ENCODE measurements around the gene PDE8A. TPM values are rescaled to one million over a fixed set of nuclear protein-coding genes. Genes with fewer than 3 reads are reported as not detected.

The PDE8A gene
- total RNA-seq, 5 donors from 2014 or later (not counting 1 experiment from before 2014, with no cell fraction given), result 21.5 to 33.7 (median 25.1) TPM

DNA sequence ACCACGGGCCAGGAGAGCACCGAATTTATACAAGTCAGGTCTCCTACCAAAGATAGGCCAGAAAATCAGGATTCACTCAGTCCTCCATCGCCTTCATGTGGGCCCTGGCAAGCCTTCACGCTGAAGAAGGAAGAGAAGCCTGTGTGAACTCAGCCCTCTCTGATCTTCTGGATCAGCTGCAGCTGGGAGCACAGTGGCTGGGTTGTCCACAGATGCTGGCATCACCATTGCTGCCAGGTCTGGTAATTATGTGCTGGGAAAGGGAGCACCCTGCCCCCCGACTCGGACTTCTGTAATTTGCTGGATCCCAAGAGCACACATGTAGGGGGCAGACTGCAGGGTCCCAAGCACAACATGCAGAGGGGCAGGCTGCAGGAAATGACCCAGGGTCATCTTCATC, 12.4 kb upstream of the PDE8A start:
- Histone ChIP-seq H3K27ac (ENCODE audit: low read length) (no peak overlapping the region), H3K4me1 (ENCODE audit: control insufficient read depth in 1 of 2, extremely low read depth in 1 of 2, insufficient read depth in 2 of 2, low read length in 2 of 2) (no peaks in the 10 kb centered on the region), H3K36me3 (ENCODE audit: control insufficient read depth in 2 of 2, extremely low read depth in 1 of 2, insufficient read depth in 1 of 2, low read length in 1 of 2) (no peaks in the 10 kb centered on the region), H3K27me3 (replicated peaks in 1 of 2; ENCODE audit: control insufficient read depth in 2 of 2, extremely low read depth in 1 of 2, insufficient read depth in 2 of 2, low read length in 1 of 2) (peaks cover 0 to 5% of the 10 kb centered on the region in 2 experiments), H3K9me3 (no peaks in the 10 kb centered on the region), H3K4me3 (ENCODE audit: control insufficient read depth in 1 of 2, extremely low read depth in 1 of 2, low read length in 1 of 2) (no peak overlapping the region)
- no peak overlapping the region for H3K27ac Mint-ChIP-seq
- ChIA-PET CTCF (no interaction called here), POLR2A (no interaction called here)
- peaks cover 7 to 9% of the 10 kb centered on the region in 2 donors for H3K27me3 Mint-ChIP-seq
- WGBS (ENCODE audit: insufficient coverage), result 71% methylated on average over 5 of the region's 6 CpGs
- no peak for DNase-seq
- ATAC-seq (replicated peaks in 1 of 4), result no peak
- H3K4me3 Mint-ChIP-seq, result no peak overlapping the region
- no peaks in the 10 kb centered on the region for H3K9me3 Mint-ChIP-seq
- H3K4me1 Mint-ChIP-seq, result no peaks in the 10 kb centered on the region
- H3K36me3 Mint-ChIP-seq, result no peaks in the 10 kb centered on the region

- H3K4me1 ChIP-seq (ENCODE audit: control insufficient read depth in 1 of 2, extremely low read depth in 1 of 2, insufficient read depth in 2 of 2, low read length in 2 of 2), result no peaks in the 10 kb centered on the region
- no peak for DNase-seq
- 67% methylated on average over 3 of the region's 3 CpGs for WGBS (ENCODE audit: insufficient coverage)
- H3K36me3 ChIP-seq (ENCODE audit: control insufficient read depth in 2 of 2, extremely low read depth in 1 of 2, insufficient read depth in 1 of 2, low read length in 1 of 2), result no peaks in the 10 kb centered on the region
- ChIA-PET POLR2A (no interaction called here), CTCF (no interaction called here)
- Mint-ChIP-seq H3K27me3 (peaks cover 7 to 8% of the 10 kb centered on the region in 2 donors), H3K4me1 (no peaks in the 10 kb centered on the region), H3K36me3 (no peaks in the 10 kb centered on the region), H3K9me3 (no peaks in the 10 kb centered on the region), H3K4me3 (no peak overlapping the region), H3K27ac (no peak overlapping the region)
- no peak for ATAC-seq (replicated peaks in 1 of 4)
- H3K27ac ChIP-seq (ENCODE audit: low read length), result no peak overlapping the region
- peaks cover 0 to 8% of the 10 kb centered on the region in 2 experiments for H3K27me3 ChIP-seq (replicated peaks in 1 of 2; ENCODE audit: control insufficient read depth in 2 of 2, extremely low read depth in 1 of 2, insufficient read depth in 2 of 2, low read length in 1 of 2)
- H3K4me3 ChIP-seq (ENCODE audit: control insufficient read depth in 1 of 2, extremely low read depth in 1 of 2, low read length in 1 of 2), result no peak overlapping the region
- no peaks in the 10 kb centered on the region for H3K9me3 ChIP-seq
Measured at GRCh38 chr15:84970843-84971242, 10.8 kb upstream of the PDE8A start.

GRCh38 chr15:84973492-84974460, 7.9 kb upstream of the PDE8A start:
- H3K27me3 Mint-ChIP-seq, result peaks cover 5% of the 10 kb centered on the region in 2 donors
- H3K27ac Mint-ChIP-seq, result no peak overlapping the region
- no peak overlapping the region for H3K4me3 ChIP-seq (ENCODE audit: control insufficient read depth in 1 of 2, extremely low read depth in 1 of 2, low read length in 1 of 2)
- no peaks in the 10 kb centered on the region for H3K36me3 Mint-ChIP-seq
- DNase-seq (no peak), ATAC-seq (replicated peaks in 1 of 4) (no peak)
- ChIA-PET POLR2A (no interaction called here), CTCF (interaction anchor here in 1 of 2 donors (0.6 kb wide), 1 partner anchor 17 kb away, joined by 4 read pairs; no protein-coding TSS in a partner anchor)
- no peaks in the 10 kb centered on the region for H3K9me3 ChIP-seq
- peaks cover 0 to 11% of the 10 kb centered on the region in 2 experiments for H3K27me3 ChIP-seq (replicated peaks in 1 of 2; ENCODE audit: control insufficient read depth in 2 of 2, extremely low read depth in 1 of 2, insufficient read depth in 2 of 2, low read length in 1 of 2)
- no peaks in the 10 kb centered on the region for H3K36me3 ChIP-seq (ENCODE audit: control insufficient read depth in 2 of 2, extremely low read depth in 1 of 2, insufficient read depth in 1 of 2, low read length in 1 of 2)
- H3K4me3 Mint-ChIP-seq, result no peak overlapping the region
- no peaks in the 10 kb centered on the region for H3K4me1 ChIP-seq (ENCODE audit: control insufficient read depth in 1 of 2, extremely low read depth in 1 of 2, insufficient read depth in 2 of 2, low read length in 2 of 2)
- H3K9me3 Mint-ChIP-seq, result no peaks in the 10 kb centered on the region
- no peak overlapping the region for H3K27ac ChIP-seq (ENCODE audit: low read length)
- 92% methylated on average over 12 of the region's 16 CpGs for WGBS (ENCODE audit: insufficient coverage)
- H3K4me1 Mint-ChIP-seq, result no peaks in the 10 kb centered on the region

- no peak overlapping the region for H3K4me3 Mint-ChIP-seq
- H3K36me3 Mint-ChIP-seq, result no peaks in the 10 kb centered on the region
- peaks cover 0 to 4% of the 10 kb centered on the region in 2 donors for H3K27me3 Mint-ChIP-seq
- Histone ChIP-seq H3K4me3 (ENCODE audit: control insufficient read depth in 1 of 2, extremely low read depth in 1 of 2, low read length in 1 of 2) (no peak overlapping the region), H3K9me3 (no peaks in the 10 kb centered on the region), H3K36me3 (ENCODE audit: control insufficient read depth in 2 of 2, extremely low read depth in 1 of 2, insufficient read depth in 1 of 2, low read length in 1 of 2) (no peaks in the 10 kb centered on the region), H3K27me3 (replicated peaks in 1 of 2; ENCODE audit: control insufficient read depth in 2 of 2, extremely low read depth in 1 of 2, insufficient read depth in 2 of 2, low read length in 1 of 2) (peaks cover 0 to 7% of the 10 kb centered on the region in 2 experiments), H3K4me1 (ENCODE audit: control insufficient read depth in 1 of 2, extremely low read depth in 1 of 2, insufficient read depth in 2 of 2, low read length in 2 of 2) (peaks cover 0 to 15% of the 10 kb centered on the region in 2 experiments), H3K27ac (ENCODE audit: low read length) (no peak overlapping the region)
- POLR2A ChIA-PET, result no interaction called here
- WGBS (ENCODE audit: insufficient coverage), result 86% methylated on average over 1 of the region's 5 CpGs
- H3K4me1 Mint-ChIP-seq, result peaks cover 6 to 12% (median 8%) of the 10 kb centered on the region in 3 donors
- DNase-seq (no peak), ATAC-seq (replicated peaks in 1 of 4) (no peak)
- H3K9me3 Mint-ChIP-seq, result no peaks in the 10 kb centered on the region
- no peak overlapping the region for H3K27ac Mint-ChIP-seq
- CTCF ChIA-PET, result no interaction called here
Measured at GRCh38 chr15:84975871-84976351, 5.7 kb upstream of the PDE8A start.

DNA sequence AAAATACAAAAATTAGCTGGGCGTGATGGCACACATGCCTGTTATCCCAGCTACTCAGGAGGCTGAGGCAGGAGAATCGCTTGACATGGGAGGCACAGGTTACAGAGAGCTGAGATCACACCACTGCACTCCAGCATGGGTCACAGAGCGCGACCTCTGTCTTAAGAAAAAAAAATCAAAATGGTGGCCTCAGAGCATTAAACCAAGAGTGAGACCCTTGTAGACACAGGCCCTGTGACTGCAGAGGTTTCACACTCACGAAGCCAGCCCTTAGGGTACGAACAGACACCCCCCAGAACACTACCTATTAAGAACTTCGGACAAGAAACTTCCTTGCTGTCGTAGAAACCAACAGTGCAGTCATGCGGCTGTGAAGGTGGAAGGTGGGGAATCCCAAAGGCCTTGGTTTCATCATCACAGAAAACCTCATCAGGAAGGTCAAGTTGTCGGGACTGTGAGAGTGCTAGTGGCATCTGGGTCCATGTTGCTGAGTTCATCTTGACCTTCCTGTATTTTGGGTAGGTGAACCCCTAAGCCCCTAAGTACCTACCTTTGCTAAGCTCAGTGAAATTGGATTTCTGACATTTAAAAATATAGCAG, 4.8 kb upstream of the PDE8A start:
- H3K4me1 ChIP-seq (ENCODE audit: control insufficient read depth in 1 of 2, extremely low read depth in 1 of 2, insufficient read depth in 2 of 2, low read length in 2 of 2), result peaks cover 0 to 18% of the 10 kb centered on the region in 2 experiments
- H3K36me3 ChIP-seq (ENCODE audit: control insufficient read depth in 2 of 2, extremely low read depth in 1 of 2, insufficient read depth in 1 of 2, low read length in 1 of 2), result no peaks in the 10 kb centered on the region
- no peaks in the 10 kb centered on the region for H3K9me3 ChIP-seq
- Mint-ChIP-seq H3K4me3 (no peak overlapping the region), H3K9me3 (no peaks in the 10 kb centered on the region), H3K4me1 (peaks cover 6 to 12% (median 8%) of the 10 kb centered on the region in 3 donors), H3K27ac (no peak overlapping the region), H3K27me3 (no peaks in the 10 kb centered on the region), H3K36me3 (no peaks in the 10 kb centered on the region)
- no peak overlapping the region for H3K4me3 ChIP-seq (ENCODE audit: control insufficient read depth in 1 of 2, extremely low read depth in 1 of 2, low read length in 1 of 2)
- peaks cover 0 to 7% of the 10 kb centered on the region in 2 experiments for H3K27me3 ChIP-seq (replicated peaks in 1 of 2; ENCODE audit: control insufficient read depth in 2 of 2, extremely low read depth in 1 of 2, insufficient read depth in 2 of 2, low read length in 1 of 2)
- POLR2A ChIA-PET, result no interaction called here
- CTCF ChIA-PET, result interaction anchor here in 1 of 2 donors (0.6 kb wide), 1 partner anchor 241 kb away, joined by 4 read pairs; no protein-coding TSS in a partner anchor
- WGBS (ENCODE audit: insufficient coverage), result 98% methylated on average over 5 of the region's 10 CpGs
- H3K27ac ChIP-seq (ENCODE audit: low read length), result no peak overlapping the region
- DNase-seq (no peak), ATAC-seq (replicated peaks in 1 of 4) (no peak)

- POLR2A ChIA-PET, result no interaction called here
Measured at GRCh38 chr15:84979651-84980050, 2.0 kb upstream of the PDE8A start.

More at GRCh38 chr15:84979651-84980050, 2.0 kb upstream of the PDE8A start:
- Mint-ChIP-seq H3K27ac (peak overlapping the region; percentile 94 to 97), H3K4me3 (peak overlapping the region; percentile 91 to 92 (median 91)), H3K9me3 (no peaks in the 10 kb centered on the region), H3K27me3 (no peaks in the 10 kb centered on the region), H3K4me1 (peaks cover 28 to 34% (median 30%) of the 10 kb centered on the region in 3 donors), H3K36me3 (no peaks in the 10 kb centered on the region)
- Histone ChIP-seq H3K4me3 (ENCODE audit: control insufficient read depth in 1 of 2, extremely low read depth in 1 of 2, low read length in 1 of 2) (peak overlapping the region; percentile 92 to 100), H3K27me3 (replicated peaks in 1 of 2; ENCODE audit: control insufficient read depth in 2 of 2, extremely low read depth in 1 of 2, insufficient read depth in 2 of 2, low read length in 1 of 2) (peaks cover 0 to 7% of the 10 kb centered on the region in 2 experiments), H3K9me3 (no peaks in the 10 kb centered on the region), H3K36me3 (ENCODE audit: control insufficient read depth in 2 of 2, extremely low read depth in 1 of 2, insufficient read depth in 1 of 2, low read length in 1 of 2) (no peaks in the 10 kb centered on the region), H3K27ac (ENCODE audit: low read length) (peak overlapping the region; percentile 97), H3K4me1 (ENCODE audit: control insufficient read depth in 1 of 2, extremely low read depth in 1 of 2, insufficient read depth in 2 of 2, low read length in 2 of 2) (peaks cover 5 to 27% of the 10 kb centered on the region in 2 experiments)
- no peak for DNase-seq
- CTCF ChIA-PET, result interaction anchor here in 1 of 2 donors (0.6 kb wide), 1 partner anchor 350 kb away, joined by 9 read pairs; no protein-coding TSS in a partner anchor
- ATAC-seq (replicated peaks in 1 of 4), result no peak
- 70% methylated on average over 8 of the region's 16 CpGs for WGBS (ENCODE audit: insufficient coverage)

All from T-cell (primary cell).